Activated CD4-positive, alpha-beta T cell treated with anti-CD3 and anti-CD28 coated beads, Interleukin-2, amount 50 U/mL, for 48 hours (primary cell): Measurements from ENCODE around the gene WNK1.
"Not testable (repeated sequence)": the region's sequence is repeated elsewhere in the genome, so short reads cannot be mapped to it uniquely, and the experiment has no call there.

ENCODE experiments used
- DNase-seq, 2 experiments: peaks; one replicate each; pipeline ENCODE4 v3.0.0-alpha.2; 2020

WNK1 gene

GRCh38 chr12:913919-914698 lies 161.7 kb downstream of the WNK1 start:
- DNase-seq, result no peak

GRCh38 chr12:915090-915489 lies 162.7 kb downstream of the WNK1 start:
- no peak for DNase-seq

- no peak for DNase-seq
Observed at GRCh38 chr12:916240-916639, 163.9 kb downstream of the WNK1 start.

- no peak for DNase-seq
Observed at GRCh38 chr12:916712-917445, 164.5 kb downstream of the WNK1 start.

GRCh38 chr12:920676-921075 lies 168.3 kb downstream of the WNK1 start:
- DNase-seq, result no peak

- no peak for DNase-seq
Observed at GRCh38 chr12:922285-922684, 169.9 kb downstream of the WNK1 start.

- no peak for DNase-seq
Observed at GRCh38 chr12:926641-927040, 174.3 kb downstream of the WNK1 start.

GRCh38 chr12:931060-931459 lies 178.7 kb downstream of the WNK1 start:
- no peak for DNase-seq

- no peak for DNase-seq
Observed at GRCh38 chr12:931591-931990, 179.2 kb downstream of the WNK1 start.

GRCh38 chr12:935891-936290 lies 183.5 kb downstream of the WNK1 start:
- not testable (repeated sequence) for DNase-seq

GRCh38 chr12:936377-937345 lies 184.3 kb downstream of the WNK1 start:
- no peak for DNase-seq

GRCh38 chr12:938810-939209 lies 186.4 kb downstream of the WNK1 start:
- no peak for DNase-seq

- no peak for DNase-seq
Observed at GRCh38 chr12:943051-943450, 190.7 kb downstream of the WNK1 start.

GRCh38 chr12:944211-944610 lies 191.8 kb downstream of the WNK1 start:
- DNase-seq, result no peak

- no peak for DNase-seq
Observed at GRCh38 chr12:946212-946611, 193.8 kb downstream of the WNK1 start.

- no peak for DNase-seq
Observed at GRCh38 chr12:946631-947030, 194.3 kb downstream of the WNK1 start.

GRCh38 chr12:948238-948637 lies 195.9 kb downstream of the WNK1 start:
- no peak for DNase-seq

- DNase-seq, result peak; percentile 98
Observed at GRCh38 chr12:949453-950191, 197.2 kb downstream of the WNK1 start, which contains the start of gene RAD52. RAD52 (minus strand) TSS chr12:949694; CDS start chr12:933058, 16,636 bp downstream.

GRCh38 chr12:951176-951575 lies 198.8 kb downstream of the WNK1 start:
- DNase-seq, result no peak

GRCh38 chr12:953776-954175 lies 201.4 kb downstream of the WNK1 start:
- DNase-seq, result peak; percentile 7 to 14

GRCh38 chr12:954741-955140 lies 202.4 kb downstream of the WNK1 start:
- DNase-seq, result no peak

- DNase-seq, result no peak
Observed at GRCh38 chr12:955939-956338, 203.6 kb downstream of the WNK1 start.
